ENCODE results near the gene GFOD2.

The GFOD2 gene

DNA sequence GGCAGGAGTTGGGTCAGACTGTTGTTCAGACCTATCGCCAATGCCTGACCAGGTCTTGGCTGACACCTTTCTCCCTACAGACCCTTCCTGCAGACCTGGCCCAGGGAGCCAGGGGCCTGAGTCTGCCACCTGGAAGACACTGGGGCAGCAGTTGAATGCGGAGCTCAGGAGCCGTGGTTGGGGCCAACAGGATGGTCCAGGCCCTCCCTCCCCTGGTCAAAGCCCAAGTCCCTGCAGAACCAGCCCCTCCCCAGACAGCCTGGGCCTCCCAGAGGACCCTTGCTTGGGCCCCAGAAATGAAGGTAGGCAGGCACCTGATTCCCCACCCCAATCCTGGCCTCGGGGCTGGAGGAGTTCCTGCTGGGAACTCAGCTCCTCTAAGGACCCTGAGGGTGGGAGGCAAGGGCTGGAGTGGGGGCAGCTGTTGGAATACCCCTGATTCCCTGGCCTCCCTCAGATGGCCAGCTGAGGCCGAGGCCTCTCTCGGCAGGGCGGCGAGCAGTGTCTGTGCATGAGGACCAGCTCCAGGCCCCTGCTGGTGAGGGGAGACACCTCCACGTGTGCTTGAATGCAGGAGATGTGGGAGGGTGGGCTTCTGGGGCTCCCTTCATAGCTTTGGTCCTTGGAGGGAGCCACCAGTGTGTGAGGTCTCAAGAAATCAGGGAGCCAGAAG is 62.6 kb downstream of the GFOD2 start:
- no peak for DNase-seq

- no peak for DNase-seq
Measured at GRCh38 chr16:67655363-67655762, 63.8 kb downstream of the GFOD2 start.

- DNase-seq = no peak
Measured at GRCh38 chr16:67654403-67654911, 64.7 kb downstream of the GFOD2 start.

- no peak for DNase-seq
Measured at GRCh38 chr16:67653789-67654402, 65.2 kb downstream of the GFOD2 start.

- no peak for DNase-seq
Measured at GRCh38 chr16:67653128-67653788, 65.9 kb downstream of the GFOD2 start.

DNA sequence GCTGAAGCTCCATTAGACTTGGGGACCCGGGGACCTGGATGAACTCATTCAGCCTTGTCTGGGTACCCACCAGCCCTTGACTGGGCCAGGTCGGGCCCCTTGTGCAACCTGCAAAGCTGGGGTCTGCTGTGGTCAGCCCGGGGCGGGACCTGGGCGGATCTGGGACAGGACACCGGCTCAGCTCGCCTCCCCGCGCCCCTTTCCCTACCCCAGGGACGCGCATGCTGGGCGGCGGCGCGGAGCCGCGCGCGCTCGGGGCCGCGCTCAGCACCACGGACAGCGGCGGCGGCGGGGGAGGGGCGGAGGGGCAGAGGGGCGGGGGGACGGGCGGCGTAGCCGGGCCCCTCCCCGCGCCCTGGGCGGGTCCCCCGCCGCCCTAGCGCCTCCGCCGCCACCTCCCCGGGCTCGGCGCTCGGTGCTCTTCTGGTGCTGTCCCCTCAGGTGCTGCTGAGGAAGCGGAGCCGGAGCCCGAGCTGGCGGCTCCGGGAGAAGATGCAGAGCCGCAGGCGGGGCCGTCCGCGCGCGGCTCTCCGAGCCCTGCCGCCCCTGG is 66.5 kb downstream of the GFOD2 start:
- no peak for DNase-seq

GRCh38 chr16:67651847-67652246 is 67.3 kb downstream of the GFOD2 start:
- no peak for DNase-seq

GRCh38 chr16:67651039-67651438 is 68.1 kb downstream of the GFOD2 start:
- DNase-seq = no peak

- DNase-seq = no peak
Measured at GRCh38 chr16:67650023-67650422, 69.1 kb downstream of the GFOD2 start.

DNA sequence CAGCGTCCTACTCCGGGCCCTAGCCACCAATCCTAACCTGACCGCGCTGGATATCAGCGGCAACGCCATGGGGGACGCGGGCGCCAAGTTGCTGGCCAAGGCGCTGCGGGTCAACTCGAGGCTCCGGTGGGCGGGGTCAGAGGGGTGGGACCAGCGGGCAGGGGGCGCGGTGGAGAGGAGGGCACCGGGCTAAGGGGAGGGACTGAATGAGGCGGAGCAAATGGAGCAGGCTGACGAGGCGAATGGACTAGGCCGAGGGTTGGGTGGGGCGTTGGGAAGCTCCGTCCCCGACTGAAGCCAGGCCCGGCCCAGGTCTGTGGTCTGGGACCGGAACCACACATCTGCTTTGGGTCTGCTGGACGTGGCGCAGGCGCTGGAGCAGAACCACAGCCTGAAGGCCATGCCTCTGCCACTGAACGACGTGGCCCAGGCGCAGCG is 69.6 kb downstream of the GFOD2 start:
- DNase-seq = no peak

DNA sequence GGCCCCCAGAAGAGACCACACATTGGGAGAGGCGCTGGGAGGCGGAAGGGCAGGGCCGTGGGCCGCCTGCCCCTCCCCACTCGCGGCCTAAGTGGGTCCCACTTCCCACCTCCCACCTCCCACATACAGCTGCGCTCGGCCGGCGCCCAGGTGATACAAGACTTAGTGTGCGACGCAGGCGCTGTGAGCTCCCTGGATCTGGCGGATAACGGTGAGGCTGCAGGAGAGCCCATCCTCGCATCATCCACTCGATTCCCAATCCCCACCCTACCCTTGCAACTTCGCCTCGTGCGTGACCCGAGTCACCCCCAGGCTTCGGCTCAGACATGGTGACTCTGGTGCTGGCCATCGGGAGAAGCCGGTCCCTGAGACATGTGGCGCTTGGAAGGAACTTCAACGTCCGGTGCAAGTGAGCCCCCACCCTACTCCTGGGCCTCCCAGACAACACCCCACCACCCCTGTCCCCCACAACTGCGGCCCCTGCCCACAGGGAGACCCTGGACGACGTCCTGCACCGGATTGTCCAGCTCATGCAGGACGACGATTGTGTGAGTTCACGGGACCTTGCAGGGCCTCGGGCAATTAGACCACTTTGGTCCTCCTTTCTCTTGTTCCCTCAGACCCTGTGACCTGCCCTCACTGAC is 70.2 kb downstream of the GFOD2 start:
- no peak for DNase-seq

DNA sequence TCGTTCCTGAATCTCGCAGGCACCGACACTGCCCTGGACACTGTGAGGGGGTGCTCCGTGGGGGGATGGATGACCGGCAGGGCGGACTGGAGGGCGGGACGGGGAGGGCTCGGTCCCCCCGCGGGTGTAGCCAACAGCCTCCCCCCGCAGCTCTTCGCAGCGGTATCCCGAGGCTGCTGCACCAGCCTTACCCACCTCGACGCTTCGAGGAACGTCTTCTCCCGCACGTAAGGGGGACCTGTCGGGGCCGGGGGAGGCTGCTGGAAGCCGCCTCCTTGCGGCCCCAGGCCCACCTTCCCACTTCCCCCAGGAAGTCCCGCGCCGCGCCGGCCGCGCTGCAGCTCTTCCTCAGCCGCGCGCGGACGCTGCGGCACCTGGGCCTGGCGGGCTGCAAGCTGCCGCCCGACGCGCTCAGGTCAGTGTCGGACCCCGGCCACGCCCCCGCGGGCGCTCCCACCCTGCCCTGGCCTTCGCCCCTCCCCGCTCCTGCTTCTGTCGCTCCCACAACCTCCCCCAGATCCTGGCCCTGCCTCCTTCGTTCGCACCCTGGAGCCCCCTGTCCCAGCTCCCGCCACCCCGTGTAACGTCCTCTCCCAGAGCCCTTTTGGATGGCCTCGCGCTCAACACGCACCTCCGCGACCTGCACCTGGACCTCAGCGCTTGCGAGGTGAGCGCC is 70.9 kb downstream of the GFOD2 start:
- no peak for DNase-seq

DNA sequence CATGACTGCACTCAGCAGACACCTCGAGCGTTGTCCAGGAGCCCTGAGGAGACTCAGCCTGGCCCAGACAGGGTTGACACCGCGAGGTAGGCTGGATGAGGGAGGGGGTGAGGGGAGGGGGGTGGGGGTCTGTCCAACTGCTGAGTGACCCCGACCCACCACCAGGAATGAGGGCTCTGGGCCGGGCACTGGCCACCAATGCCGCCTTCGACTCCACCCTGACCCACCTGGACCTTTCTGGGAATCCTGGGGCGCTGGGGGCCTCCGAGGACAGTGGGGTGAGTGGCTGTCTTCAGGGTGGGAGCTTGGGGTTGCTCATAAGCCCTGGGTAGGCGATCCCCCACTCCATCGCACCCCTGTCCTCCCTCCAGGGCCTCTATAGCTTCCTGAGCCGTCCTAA is 71.4 kb downstream of the GFOD2 start:
- DNase-seq = no peak

DNA sequence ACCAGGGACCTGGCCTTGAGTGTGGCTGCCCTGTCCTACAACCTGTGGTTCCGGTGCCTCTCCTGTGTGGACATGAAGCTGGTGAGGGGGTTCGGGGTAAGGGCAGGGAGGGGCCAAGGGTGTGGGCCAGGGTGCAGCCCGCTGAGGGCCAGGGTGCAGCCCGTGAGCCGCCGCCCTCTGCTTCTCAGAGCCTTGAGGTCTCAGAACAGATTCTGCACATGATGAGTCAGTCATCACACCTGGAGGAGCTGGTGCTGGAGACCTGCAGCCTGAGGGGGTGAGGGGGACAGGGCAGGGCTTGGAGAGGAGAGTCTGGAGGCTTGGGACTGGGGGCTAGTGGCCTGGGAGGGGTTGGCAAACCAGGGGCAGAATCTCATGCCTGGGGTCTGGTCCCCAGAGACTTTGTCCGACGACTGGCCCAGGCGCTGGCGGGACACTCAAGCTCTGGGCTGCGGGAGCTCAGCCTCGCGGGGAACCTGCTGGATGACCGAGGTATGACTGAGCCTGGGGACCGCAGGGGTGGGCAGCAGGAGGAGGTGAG is 71.9 kb downstream of the GFOD2 start:
- no peak for DNase-seq

DNA sequence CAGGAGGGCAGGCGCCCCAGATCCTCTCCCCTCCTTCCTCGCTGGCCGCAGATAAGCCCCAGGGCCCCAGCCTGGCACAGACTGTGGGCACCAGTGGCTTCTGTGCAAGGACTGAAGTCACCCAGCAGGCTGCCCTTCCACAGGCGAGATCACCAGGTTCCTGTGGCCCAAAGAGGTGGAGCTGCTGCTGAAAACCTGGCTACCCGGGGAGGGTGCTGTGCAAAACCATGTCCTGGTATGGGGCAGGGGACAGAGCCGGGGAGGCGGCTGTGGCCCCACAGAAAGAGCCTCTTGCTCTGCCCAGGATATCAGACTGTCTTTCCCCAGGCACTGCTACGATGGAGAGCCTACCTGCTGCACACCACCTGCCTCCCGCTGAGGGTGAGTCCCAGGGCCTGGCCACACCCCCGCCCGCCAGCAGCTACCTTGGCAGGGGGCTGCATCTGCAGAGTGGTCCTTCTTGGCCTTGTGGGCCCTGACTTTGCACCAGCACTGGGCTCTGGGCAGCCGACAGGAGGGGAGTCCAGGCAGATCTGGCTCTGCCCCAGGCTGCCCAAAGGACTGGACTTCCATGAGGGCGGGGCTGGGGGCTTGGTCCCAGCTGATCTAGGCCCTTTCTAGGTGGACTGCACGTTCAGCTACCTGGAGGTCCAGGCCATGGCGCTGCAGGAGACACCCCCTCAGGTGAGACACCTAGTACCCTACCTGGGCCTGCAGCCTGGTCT is 73.6 kb downstream of the GFOD2 start:
- peak in 1 of 2 donors; percentile 30 for DNase-seq

DNA sequence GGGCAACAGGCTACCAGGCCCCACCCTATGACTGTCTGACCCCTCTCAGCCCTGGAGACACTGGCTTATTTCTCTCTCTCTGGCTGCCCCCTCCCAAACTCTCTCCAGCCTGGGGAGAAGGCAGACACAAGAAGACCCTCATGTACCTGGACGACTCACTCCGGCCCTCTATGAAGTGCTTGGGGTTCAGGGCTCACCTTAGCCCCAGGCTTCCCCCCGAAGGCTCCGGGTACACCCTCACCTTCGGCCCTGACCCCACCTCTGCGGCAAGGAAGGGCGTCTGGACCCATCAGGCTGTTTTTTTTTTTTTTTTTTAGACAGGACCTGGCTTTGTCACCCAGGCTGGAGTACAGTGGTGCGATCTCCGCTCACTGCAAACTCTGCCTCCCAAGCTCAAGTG is 75.1 kb downstream of the GFOD2 start:
- DNase-seq = no peak

GRCh38 chr16:67641779-67642708 is 77.1 kb downstream of the GFOD2 start:
- no peak for DNase-seq

GRCh38 chr16:67637625-67638024 is 81.5 kb downstream of the GFOD2 start:
- no peak for DNase-seq

DNA sequence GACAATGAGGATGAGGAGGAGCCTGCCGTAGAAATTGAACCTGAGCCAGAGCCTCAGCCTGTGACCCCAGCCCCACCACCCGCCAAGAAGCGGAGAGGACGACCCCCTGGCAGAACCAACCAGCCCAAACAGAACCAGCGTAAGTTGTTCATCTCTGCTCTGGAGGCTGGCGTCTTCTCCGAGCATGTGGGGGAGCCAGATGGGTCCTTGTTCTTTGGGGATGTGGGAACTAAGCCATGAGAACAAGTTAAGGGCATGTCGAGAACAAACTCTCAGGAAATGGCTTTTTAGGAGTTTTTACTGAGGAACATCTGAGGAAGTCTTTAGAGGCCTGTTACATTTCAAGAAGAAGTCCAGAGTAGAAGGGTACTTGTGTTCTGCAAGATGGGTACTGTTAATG is 82.4 kb downstream of the GFOD2 start:
- DNase-seq = no peak

DNA sequence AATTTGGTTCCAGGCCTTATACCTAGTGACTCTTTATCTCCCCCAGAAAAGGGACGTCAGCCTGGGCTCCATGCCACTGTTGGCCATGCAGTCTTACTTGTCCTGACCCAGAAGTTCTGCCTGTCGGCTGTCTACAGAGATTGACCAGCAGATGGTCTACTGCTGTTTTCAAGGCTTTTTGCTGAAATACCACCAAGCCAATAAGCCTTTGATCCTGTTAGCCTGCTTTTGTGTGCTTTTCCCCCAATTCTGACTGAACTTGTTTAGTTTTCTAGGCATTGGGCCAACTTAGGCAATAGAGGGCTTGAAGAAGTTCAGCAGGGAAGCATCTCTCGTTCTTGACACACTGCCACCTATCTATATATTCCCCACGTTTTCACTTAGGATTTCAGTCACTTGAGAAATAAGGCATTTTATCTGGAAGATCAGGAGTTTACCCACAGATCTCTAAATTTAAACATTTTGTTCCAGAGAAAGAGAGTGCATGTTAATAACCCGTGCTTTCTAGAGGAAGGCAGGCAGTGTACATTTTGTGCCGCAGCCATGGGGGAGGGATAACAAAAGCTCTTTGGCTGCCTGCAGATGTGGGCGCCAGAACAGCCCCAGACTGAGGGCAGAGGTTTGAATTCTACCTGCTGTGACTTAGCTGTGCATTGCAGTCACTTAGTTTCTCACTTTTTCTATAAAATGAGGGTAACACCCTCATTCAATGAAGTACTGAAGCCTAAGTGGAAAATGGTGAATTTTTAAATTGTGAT is 86.5 kb downstream of the GFOD2 start:
- DNase-seq = no peak
